ENCODE results near the gene TIGD1. TPM values are rescaled to one million over a fixed set of nuclear protein-coding genes. Genes with fewer than 3 reads are reported as not detected.

The TIGD1 gene
- total RNA-seq, 1 experiment from 2014 or later, result 14.9 TPM

DNA sequence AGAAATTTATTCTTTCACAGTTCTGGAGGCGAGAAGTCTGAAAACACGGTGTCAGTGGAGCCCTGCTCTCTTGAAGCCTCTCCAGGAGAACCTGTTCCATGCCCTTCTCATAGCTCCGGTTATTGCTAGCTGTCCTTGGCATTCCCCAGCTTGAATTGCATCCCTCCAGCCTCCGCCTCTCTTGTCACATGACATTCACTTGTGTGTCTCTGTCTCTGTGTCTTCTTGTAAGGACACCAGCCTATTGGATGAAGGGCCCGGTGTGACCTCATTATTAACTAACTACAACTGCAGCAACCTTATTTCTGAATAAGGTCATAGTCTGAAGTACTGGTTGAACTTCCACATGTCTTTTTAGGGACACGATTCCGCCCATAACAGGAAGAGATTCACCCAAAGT is 34.7 kb downstream of the TIGD1 start:
- H3K27me3 Mint-ChIP-seq (ENCODE audit: unreplicated experiment), result peaks cover 90% of the 10 kb centered on the region
- no peak overlapping the region for H3K4me3 Mint-ChIP-seq (ENCODE audit: low read depth, unreplicated experiment)
- BruUV-seq (replicated peaks), result no TSS peak
- H3K4me1 Mint-ChIP-seq (ENCODE audit: low read depth, unreplicated experiment), result no peaks in the 10 kb centered on the region
- H3K9me3 Mint-ChIP-seq (ENCODE audit: low read depth, unreplicated experiment), result no peaks in the 10 kb centered on the region
- CTCF ChIA-PET, result interaction anchor here (0.7 to 1.2 kb wide), 2 partner anchors 69 to 613 kb away, joined by 3 to 4 read pairs; no protein-coding TSS in a partner anchor
- intact Hi-C loops (cut with micrococcal nuclease; ENCODE audit: unreplicated experiment), result no loop called here
- TF ChIP-seq, protein P1, sequence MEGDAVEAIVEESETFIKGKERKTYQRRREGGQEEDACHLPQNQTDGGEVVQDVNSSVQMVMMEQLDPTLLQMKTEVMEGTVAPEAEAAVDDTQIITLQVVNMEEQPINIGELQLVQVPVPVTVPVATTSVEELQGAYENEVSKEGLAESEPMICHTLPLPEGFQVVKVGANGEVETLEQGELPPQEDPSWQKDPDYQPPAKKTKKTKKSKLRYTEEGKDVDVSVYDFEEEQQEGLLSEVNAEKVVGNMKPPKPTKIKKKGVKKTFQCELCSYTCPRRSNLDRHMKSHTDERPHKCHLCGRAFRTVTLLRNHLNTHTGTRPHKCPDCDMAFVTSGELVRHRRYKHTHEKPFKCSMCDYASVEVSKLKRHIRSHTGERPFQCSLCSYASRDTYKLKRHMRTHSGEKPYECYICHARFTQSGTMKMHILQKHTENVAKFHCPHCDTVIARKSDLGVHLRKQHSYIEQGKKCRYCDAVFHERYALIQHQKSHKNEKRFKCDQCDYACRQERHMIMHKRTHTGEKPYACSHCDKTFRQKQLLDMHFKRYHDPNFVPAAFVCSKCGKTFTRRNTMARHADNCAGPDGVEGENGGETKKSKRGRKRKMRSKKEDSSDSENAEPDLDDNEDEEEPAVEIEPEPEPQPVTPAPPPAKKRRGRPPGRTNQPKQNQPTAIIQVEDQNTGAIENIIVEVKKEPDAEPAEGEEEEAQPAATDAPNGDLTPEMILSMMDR (IDR thresholded peaks at IDR 0.05; ENCODE audit: unreplicated experiment), result no peak
- no peak overlapping the region for H3K27ac Mint-ChIP-seq (ENCODE audit: unreplicated experiment)
- DNase-seq, result no peak
- no peaks in the 10 kb centered on the region for H3K36me3 Mint-ChIP-seq (ENCODE audit: insufficient read depth, unreplicated experiment)

DNA sequence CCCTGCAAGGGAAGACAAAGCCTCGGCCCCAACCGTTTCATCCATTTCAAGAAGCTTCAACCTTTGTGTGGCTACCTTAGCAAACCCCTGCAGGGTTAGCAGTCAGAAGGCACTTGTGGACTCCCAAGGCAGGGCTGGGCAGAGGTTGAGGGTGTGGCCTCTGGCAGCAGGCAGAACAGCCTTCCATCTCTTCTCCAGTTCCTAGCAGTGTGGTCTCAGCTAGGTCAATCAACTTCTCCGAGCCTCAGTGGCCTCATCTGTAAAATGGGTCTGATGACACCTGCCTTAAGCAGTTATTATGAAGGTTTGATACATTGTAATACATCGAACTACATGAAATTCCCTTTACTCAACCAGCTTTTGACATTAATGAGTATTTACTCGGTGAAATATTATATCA is 37.0 kb downstream of the TIGD1 start:
- H3K27me3 Mint-ChIP-seq (ENCODE audit: unreplicated experiment), result peaks cover 90% of the 10 kb centered on the region

GRCh38 chr2:232512602-232513001 is 37.8 kb downstream of the TIGD1 start:
- no peaks in the 10 kb centered on the region for H3K4me1 Mint-ChIP-seq (ENCODE audit: low read depth, unreplicated experiment)
- TF ChIP-seq, protein P1 (IDR thresholded peaks at IDR 0.05; ENCODE audit: unreplicated experiment), result no peak
- H3K4me3 Mint-ChIP-seq (ENCODE audit: low read depth, unreplicated experiment), result no peak overlapping the region
- H3K27ac Mint-ChIP-seq (ENCODE audit: unreplicated experiment), result no peak overlapping the region
- H3K36me3 Mint-ChIP-seq (ENCODE audit: insufficient read depth, unreplicated experiment), result no peaks in the 10 kb centered on the region
- no peaks in the 10 kb centered on the region for H3K9me3 Mint-ChIP-seq (ENCODE audit: low read depth, unreplicated experiment)
- intact Hi-C loops (cut with micrococcal nuclease; ENCODE audit: unreplicated experiment), result no loop called here
- BruUV-seq (replicated peaks), result no TSS peak
- peaks cover 90% of the 10 kb centered on the region for H3K27me3 Mint-ChIP-seq (ENCODE audit: unreplicated experiment)
- CTCF ChIA-PET, result no interaction called here
- no peak for DNase-seq

More for the DNA sequence above, 37.0 kb downstream of the TIGD1 start:
- no TSS peak for BruUV-seq (replicated peaks)
- H3K4me1 Mint-ChIP-seq (ENCODE audit: low read depth, unreplicated experiment), result no peaks in the 10 kb centered on the region
- H3K36me3 Mint-ChIP-seq (ENCODE audit: insufficient read depth, unreplicated experiment), result no peaks in the 10 kb centered on the region
- TF ChIP-seq, protein P1 (IDR thresholded peaks at IDR 0.05; ENCODE audit: unreplicated experiment), result no peak
- intact Hi-C loops (cut with micrococcal nuclease; ENCODE audit: unreplicated experiment), result no loop called here
- CTCF ChIA-PET, result no interaction called here
- H3K9me3 Mint-ChIP-seq (ENCODE audit: low read depth, unreplicated experiment), result no peaks in the 10 kb centered on the region
- no peak overlapping the region for H3K4me3 Mint-ChIP-seq (ENCODE audit: low read depth, unreplicated experiment)
- DNase-seq, result no peak
- no peak overlapping the region for H3K27ac Mint-ChIP-seq (ENCODE audit: unreplicated experiment)

DNA sequence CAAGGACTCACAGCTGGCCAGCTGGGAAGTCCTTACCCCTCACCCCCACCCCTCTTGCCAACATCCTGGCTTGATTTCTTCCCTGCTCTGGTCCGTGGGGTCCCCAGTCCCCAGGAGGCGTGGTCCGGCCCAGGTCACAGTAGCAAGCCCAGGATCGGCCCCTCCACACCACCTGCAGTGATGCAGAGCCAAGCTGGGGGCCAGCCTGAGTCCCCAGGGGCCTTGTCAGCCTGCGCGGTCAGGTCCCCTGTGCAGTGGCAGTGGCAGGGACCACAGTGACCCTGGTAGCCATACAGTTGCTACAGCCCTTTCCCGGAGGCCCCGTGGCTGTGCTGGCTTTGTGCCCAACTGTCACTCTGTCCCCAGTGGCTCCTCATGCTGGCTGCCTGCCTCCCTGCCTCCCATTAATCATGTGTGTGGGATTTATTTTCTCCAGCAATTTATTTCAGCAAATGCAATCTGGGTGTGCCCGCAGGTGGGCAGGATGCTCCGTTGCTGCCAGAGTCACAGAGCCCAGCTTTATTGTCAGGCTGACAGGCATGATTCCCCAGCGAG is 38.9 kb downstream of the TIGD1 start:
- TF ChIP-seq, protein P1 (IDR thresholded peaks at IDR 0.05; ENCODE audit: unreplicated experiment), result no peak
- DNase-seq, result no peak
- CTCF ChIA-PET, result no interaction called here
- intact Hi-C loops (cut with micrococcal nuclease; ENCODE audit: unreplicated experiment), result no loop called here
- H3K9me3 Mint-ChIP-seq (ENCODE audit: low read depth, unreplicated experiment), result no peaks in the 10 kb centered on the region
- no peaks in the 10 kb centered on the region for H3K36me3 Mint-ChIP-seq (ENCODE audit: insufficient read depth, unreplicated experiment)
- H3K27me3 Mint-ChIP-seq (ENCODE audit: unreplicated experiment), result peaks cover 90% of the 10 kb centered on the region
- no peak overlapping the region for H3K27ac Mint-ChIP-seq (ENCODE audit: unreplicated experiment)
- H3K4me3 Mint-ChIP-seq (ENCODE audit: low read depth, unreplicated experiment), result no peak overlapping the region
- H3K4me1 Mint-ChIP-seq (ENCODE audit: low read depth, unreplicated experiment), result no peaks in the 10 kb centered on the region
- no TSS peak for BruUV-seq (replicated peaks)
